ENCODE results near the gene RNF224. TPM values are rescaled to one million over a fixed set of nuclear protein-coding genes. Genes with fewer than 3 reads are reported as not detected.

The RNF224 gene
- total RNA-seq, 3 donors from 2014 or later, result not detected

GRCh38 chr9:137217276-137218211 is 9.8 kb upstream of the RNF224 start:
- TF ChIP-seq CTCF (IDR thresholded peaks at IDR 0.05), result no peak
- peak; percentile 92 to 95 (median 93) for DNase-seq
- intact Hi-C loops (cut with DNase I, micrococcal nuclease), result no loop called here
- ATAC-seq, result peak; percentile 87
- peak overlapping the region; percentile 5 for H3K4me3 ChIP-seq
- no peaks in the 10 kb centered on the region for H3K36me3 ChIP-seq (ENCODE audit: low read depth)
- H3K9me3 ChIP-seq, result no peaks in the 10 kb centered on the region
- peaks cover 19% of the 10 kb centered on the region for H3K4me1 ChIP-seq (ENCODE audit: low read depth)

GRCh38 chr9:137218212-137218753 is 9.0 kb upstream of the RNF224 start:
- intact Hi-C loops (cut with DNase I, micrococcal nuclease), result no loop called here
- no peak for DNase-seq
- ATAC-seq, result no peak
- no peak overlapping the region for H3K4me3 ChIP-seq
- no peak for TF ChIP-seq CTCF (IDR thresholded peaks at IDR 0.05)
- H3K9me3 ChIP-seq, result no peaks in the 10 kb centered on the region
- H3K4me1 ChIP-seq (ENCODE audit: low read depth), result peaks cover 24% of the 10 kb centered on the region
- H3K36me3 ChIP-seq (ENCODE audit: low read depth), result no peaks in the 10 kb centered on the region

GRCh38 chr9:137218754-137219271 is 8.5 kb upstream of the RNF224 start:
- Histone ChIP-seq H3K36me3 (ENCODE audit: low read depth) (no peaks in the 10 kb centered on the region), H3K9me3 (no peaks in the 10 kb centered on the region), H3K4me3 (no peak overlapping the region), H3K4me1 (ENCODE audit: low read depth) (peaks cover 24% of the 10 kb centered on the region)
- ATAC-seq (peak; percentile 50), DNase-seq (peak in 1 of 3 donors; percentile 69)
- intact Hi-C loops (cut with DNase I, micrococcal nuclease), result no loop called here
- no peak for TF ChIP-seq CTCF (IDR thresholded peaks at IDR 0.05)

GRCh38 chr9:137219757-137220316 is 7.5 kb upstream of the RNF224 start:
- peaks cover 29% of the 10 kb centered on the region for H3K4me1 ChIP-seq (ENCODE audit: low read depth)

More at GRCh38 chr9:137219757-137220316, 7.5 kb upstream of the RNF224 start:
- no peak for ATAC-seq
- H3K36me3 ChIP-seq (ENCODE audit: low read depth), result no peaks in the 10 kb centered on the region
- intact Hi-C loops (cut with DNase I, micrococcal nuclease), result no loop called here
- H3K4me3 ChIP-seq, result no peak overlapping the region
- H3K9me3 ChIP-seq, result no peaks in the 10 kb centered on the region
- no peak for TF ChIP-seq CTCF (IDR thresholded peaks at IDR 0.05)
- DNase-seq, result no peak

All from mucosa of descending colon (tissue), 3 donors.